CD4-positive, alpha-beta T cell (primary cell): ENCODE data around the gene IRAK2. TPM values are rescaled to one million over a fixed set of nuclear protein-coding genes. Genes with fewer than 3 reads are reported as not detected.

ENCODE experiments used
- ATAC-seq: fragments of 200-7000 bp; cut with Tn5 transposase; one replicate; pipeline ENCODE4 v1.10.0; 2022; ENCODE audit warnings: mild to moderate bottlenecking; ENCODE audit not compliant: poor library complexity
- CTCF ChIA-PET: fragments of 350-600 bp; sonication (Branson Sonifier 250); formaldehyde crosslinking; loops from one replicate; lab custom pipeline; 2021; ENCODE audit warnings: antibody characterized with exemption, inconsistent platforms; lab: Charles Lee
- POLR2A ChIA-PET: fragments of 350-600 bp; sonication (Branson Sonifier 250); formaldehyde crosslinking; loops from one replicate; lab custom pipeline; 2021; ENCODE audit warnings: antibody characterized with exemption, inconsistent platforms; lab: Charles Lee
- DNase-seq, 14 experiments: peaks; one replicate each; pipeline ENCODE4 v3.0.0-alpha.2; 2013 to 2020; ENCODE audit warnings: mixed read lengths in 2 of 14
- H3K27ac ChIP-seq, 2 donors: one replicate each; pipeline versions ENCODE4 v1.5.1 to v1.7.0; 2013; ENCODE audit warnings: low read length in 2 of 2, low read depth in 1 of 2, mild to moderate bottlenecking in 1 of 2
- H3K27me3 ChIP-seq, 2 experiments: 1 replicate in 1 of 2; 2 replicates in 1 of 2; pipeline versions ENCODE4 v1.6.1 to v1.7.0; 2013; ENCODE audit warnings: low read length in 2 of 2, control low read depth in 1 of 2, mild to moderate bottlenecking in 1 of 2, moderate library complexity in 1 of 2; ENCODE audit not compliant: insufficient read depth in 2 of 2, control insufficient read depth in 1 of 2
- H3K36me3 ChIP-seq: one replicate; pipeline ENCODE4 v1.6.1; 2013; ENCODE audit warnings: low read length, control low read depth; ENCODE audit not compliant: insufficient read depth
- H3K4me1 ChIP-seq: one replicate; pipeline ENCODE4 v1.6.1; 2013; ENCODE audit warnings: low read length, control low read depth; ENCODE audit not compliant: insufficient read depth
- H3K4me3 ChIP-seq: one replicate; pipeline ENCODE4 v1.5.1; 2013; ENCODE audit warnings: mild to moderate bottlenecking, low read length, moderate library complexity
- H3K9me3 ChIP-seq, 2 experiments: 1 replicate in 1 of 2; 2 replicates in 1 of 2; pipeline versions ENCODE4 v1.6.1 to v1.7.0; 2013; ENCODE audit warnings: low read length in 2 of 2, mild to moderate bottlenecking in 2 of 2, control low read depth in 1 of 2, moderate library complexity in 1 of 2; ENCODE audit not compliant: control insufficient read depth in 1 of 2, insufficient read depth in 1 of 2
- H3K27ac Mint-ChIP-seq: one replicate; pipeline ENCODE4 v1.8.0; 2020; ENCODE audit warnings: mixed read lengths
- H3K27me3 Mint-ChIP-seq: one replicate; pipeline ENCODE4 v1.8.0; 2021; ENCODE audit warnings: mixed read lengths
- H3K36me3 Mint-ChIP-seq: one replicate; pipeline ENCODE4 v1.8.0; 2021; ENCODE audit warnings: low read depth, mixed read lengths
- H3K4me1 Mint-ChIP-seq: one replicate; pipeline ENCODE4 v1.8.0; 2021; ENCODE audit warnings: low read depth, mixed read lengths
- H3K4me3 Mint-ChIP-seq: one replicate; pipeline ENCODE4 v1.8.0; 2020; ENCODE audit warnings: mild to moderate bottlenecking, mixed read lengths
- H3K9me3 Mint-ChIP-seq: one replicate; pipeline ENCODE4 v1.8.0; 2020; ENCODE audit warnings: mixed read lengths
- intact Hi-C, 2 experiments: fragments of 100-400 bp; cut with DNase I in 1 of 2; cut with micrococcal nuclease in 1 of 2; formaldehyde crosslinking; loops; one replicate each; pipeline versions ENCODE4 v1.15.1 to v1.9.0; 2023 to 2025; cut with DNase I, micrococcal nuclease
- total RNA-seq, 174 experiments: library from RNA in 2 of 174; stranded (reverse) in 2 of 174; gene quantifications; one replicate each; pipeline ENCODE4 v1.2.3 and lab custom pipeline; 2021 to 2026
- TF ChIP-seq, protein P1 (sequence below): fragments of 200-600 bp; IDR thresholded peaks from one replicate; pipeline ENCODE4 v1.8.0; 2022; ENCODE audit warnings: antibody characterized with exemption, mild to moderate bottlenecking

IRAK2 gene
- total RNA-seq, 2 experiments from 2014 or later, result 1.4 to 1.6 TPM

DNA sequence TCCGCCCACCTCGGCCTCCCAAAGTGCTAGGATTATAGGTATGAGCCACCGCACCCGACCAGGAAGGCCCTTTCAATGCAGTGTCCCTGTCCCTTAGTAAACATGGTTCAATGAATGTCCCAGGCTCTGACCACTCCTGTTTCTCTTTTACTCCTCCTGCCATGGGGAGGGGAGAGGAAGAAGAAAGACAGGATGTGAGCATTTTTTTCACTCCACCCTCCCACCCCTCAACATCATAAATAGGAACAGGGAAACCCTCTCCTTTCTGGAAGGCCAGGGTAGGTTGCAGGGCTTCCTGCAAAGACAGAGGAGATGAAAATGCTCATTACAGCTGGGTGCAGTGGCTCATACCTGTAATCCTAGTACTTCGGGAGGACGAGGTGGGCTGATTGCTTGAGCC lies 76.1 kb downstream of the IRAK2 start:
- Mint-ChIP-seq H3K36me3 (peaks cover 31% of the 10 kb centered on the region), H3K4me3 (peak overlapping the region; percentile 20), H3K9me3 (peaks cover 2% of the 10 kb centered on the region), H3K27ac (peak overlapping the region; percentile 68), H3K4me1 (peaks cover 64% of the 10 kb centered on the region), H3K27me3 (no peaks in the 10 kb centered on the region)
- peaks cover 56% of the 10 kb centered on the region for H3K4me1 ChIP-seq
- TF ChIP-seq, protein P1, sequence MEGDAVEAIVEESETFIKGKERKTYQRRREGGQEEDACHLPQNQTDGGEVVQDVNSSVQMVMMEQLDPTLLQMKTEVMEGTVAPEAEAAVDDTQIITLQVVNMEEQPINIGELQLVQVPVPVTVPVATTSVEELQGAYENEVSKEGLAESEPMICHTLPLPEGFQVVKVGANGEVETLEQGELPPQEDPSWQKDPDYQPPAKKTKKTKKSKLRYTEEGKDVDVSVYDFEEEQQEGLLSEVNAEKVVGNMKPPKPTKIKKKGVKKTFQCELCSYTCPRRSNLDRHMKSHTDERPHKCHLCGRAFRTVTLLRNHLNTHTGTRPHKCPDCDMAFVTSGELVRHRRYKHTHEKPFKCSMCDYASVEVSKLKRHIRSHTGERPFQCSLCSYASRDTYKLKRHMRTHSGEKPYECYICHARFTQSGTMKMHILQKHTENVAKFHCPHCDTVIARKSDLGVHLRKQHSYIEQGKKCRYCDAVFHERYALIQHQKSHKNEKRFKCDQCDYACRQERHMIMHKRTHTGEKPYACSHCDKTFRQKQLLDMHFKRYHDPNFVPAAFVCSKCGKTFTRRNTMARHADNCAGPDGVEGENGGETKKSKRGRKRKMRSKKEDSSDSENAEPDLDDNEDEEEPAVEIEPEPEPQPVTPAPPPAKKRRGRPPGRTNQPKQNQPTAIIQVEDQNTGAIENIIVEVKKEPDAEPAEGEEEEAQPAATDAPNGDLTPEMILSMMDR, result no peak
- H3K27me3 ChIP-seq, result no peaks in the 10 kb centered on the region
- peaks cover 9% of the 10 kb centered on the region for H3K36me3 ChIP-seq
- H3K9me3 ChIP-seq, result peaks cover 2 to 9% of the 10 kb centered on the region in 2 experiments
- ChIA-PET POLR2A (interaction anchor here (1.6 kb wide), 1 partner anchor 7 kb away, joined by 10 read pairs; the partner anchor contains the start of gene TATDN2), CTCF (no interaction called here)
- intact Hi-C loops, result loop anchor here (2.0 to 5.0 kb wide), 2 partner anchors 14 to 73 kb away; no protein-coding TSS in a partner anchor
- ATAC-seq (no peak), DNase-seq (no peak)
- peak overlapping the region in 1 of 2 donors; percentile 26 for H3K27ac ChIP-seq
- no peak overlapping the region for H3K4me3 ChIP-seq

DNA sequence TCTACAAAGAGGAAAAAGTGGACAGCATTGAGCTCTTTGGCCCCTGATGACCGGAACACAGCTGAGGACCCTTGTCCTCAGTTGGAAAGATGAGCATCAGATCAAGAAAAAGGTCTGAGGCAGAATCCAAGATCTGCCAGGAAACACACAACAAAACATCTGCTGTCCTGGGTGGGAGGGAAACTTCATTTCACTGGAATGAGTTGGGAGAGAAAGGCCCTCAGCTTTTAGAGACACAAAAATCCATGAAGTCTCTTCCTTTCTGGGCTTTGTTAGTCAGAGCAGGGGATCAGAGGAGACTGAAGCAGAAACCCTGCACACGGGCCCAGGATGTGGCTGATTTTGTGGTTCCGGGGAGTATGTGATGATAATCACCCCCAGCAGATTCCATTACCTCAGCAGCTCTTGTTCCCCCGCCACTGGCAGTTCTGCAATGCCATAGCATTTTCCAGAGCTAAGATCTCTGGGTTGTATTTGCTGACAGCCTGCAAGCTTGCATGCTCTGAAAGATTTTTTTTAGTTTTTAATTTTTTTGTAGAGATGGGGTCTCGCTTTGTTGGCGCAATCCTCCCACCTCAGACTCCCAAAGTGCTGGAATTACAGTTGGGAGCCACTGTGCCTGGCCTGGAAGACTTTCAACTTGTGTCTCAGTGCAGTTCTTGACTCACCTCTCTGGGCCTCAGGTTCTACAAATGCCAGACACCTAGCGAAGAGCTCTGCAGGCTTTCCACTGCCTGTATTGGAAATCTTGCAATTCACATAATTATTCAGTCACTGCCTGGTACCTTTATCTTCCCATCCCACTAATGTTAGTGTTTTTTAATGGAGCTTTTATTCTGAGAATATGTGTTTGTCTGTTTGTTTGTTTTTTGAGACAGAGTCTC lies 77.7 kb downstream of the IRAK2 start:
- peaks cover 2% of the 10 kb centered on the region for H3K9me3 Mint-ChIP-seq

DNA sequence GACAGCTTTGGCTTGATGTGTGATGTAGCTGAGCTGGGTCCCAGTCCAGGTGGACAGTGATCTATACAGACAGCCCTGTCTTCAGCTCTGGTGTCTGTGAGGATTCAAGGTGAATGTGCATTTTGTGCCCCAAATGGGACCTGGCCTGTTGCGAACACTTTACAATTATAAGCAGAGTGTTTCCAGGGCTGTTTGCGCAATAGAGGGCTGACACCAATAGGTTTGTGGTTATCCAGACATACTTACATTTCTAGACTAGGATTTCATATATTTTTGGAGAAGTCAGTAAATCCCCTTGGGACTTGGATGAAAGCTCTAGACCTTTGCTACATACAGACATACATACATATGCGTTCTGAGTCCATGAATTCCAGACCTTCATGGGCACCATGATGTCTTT lies 79.3 kb downstream of the IRAK2 start:
- Histone ChIP-seq H3K27ac (peak overlapping the region in 1 of 2 donors; percentile 32), H3K36me3 (no peaks in the 10 kb centered on the region), H3K27me3 (no peaks in the 10 kb centered on the region), H3K4me3 (no peak overlapping the region), H3K9me3 (peaks cover 5 to 9% of the 10 kb centered on the region in 2 experiments), H3K4me1 (peaks cover 53% of the 10 kb centered on the region)
- Mint-ChIP-seq H3K27me3 (no peaks in the 10 kb centered on the region), H3K4me3 (peak overlapping the region; percentile 6), H3K36me3 (peaks cover 30% of the 10 kb centered on the region), H3K9me3 (peaks cover 6% of the 10 kb centered on the region), H3K27ac (peak overlapping the region; percentile 91), H3K4me1 (peaks cover 60% of the 10 kb centered on the region)
- TF ChIP-seq, protein P1, result no peak
- ATAC-seq (no peak), DNase-seq (no peak)
- CTCF ChIA-PET, result interaction anchor here (3.3 kb wide), 1 partner anchor 20 kb away, joined by 26 read pairs; no protein-coding TSS in a partner anchor
- POLR2A ChIA-PET, result interaction anchor here (0.9 to 1.0 kb wide), 2 partner anchors 18 to 79 kb away, joined by 3 read pairs; partner anchors contain the start of gene IRAK2
- intact Hi-C loops, result loop anchor here in 1 of 2 experiments (5.0 kb wide), 1 partner anchor 77 kb away; no protein-coding TSS in a partner anchor

More for the DNA sequence above, 77.7 kb downstream of the IRAK2 start:
- Histone ChIP-seq H3K27ac (peak overlapping the region; percentile 41 to 63), H3K27me3 (no peaks in the 10 kb centered on the region), H3K36me3 (no peaks in the 10 kb centered on the region), H3K4me1 (peaks cover 59% of the 10 kb centered on the region), H3K9me3 (peaks cover 5 to 9% of the 10 kb centered on the region in 2 experiments), H3K4me3 (peak overlapping the region; percentile 6)
- peak overlapping the region; percentile 91 for H3K27ac Mint-ChIP-seq
- TF ChIP-seq, protein P1, result no peak
- peak; percentile 94 for ATAC-seq
- POLR2A ChIA-PET, result interaction anchor here (0.6 to 2.2 kb wide), 14 partner anchors 15 to 450 kb away, joined by 3 to 21 read pairs (median 4); partner anchors contain the start of genes ARPC4, CRELD1, JAGN1 and VHL
- intact Hi-C loops, result loop anchor here (1.0 to 5.0 kb wide), 4 partner anchors 22 to 310 kb away; partner anchors contain the start of gene CRELD1 (in 1 of the 2)
- H3K27me3 Mint-ChIP-seq, result no peaks in the 10 kb centered on the region
- CTCF ChIA-PET, result interaction anchor here (0.7 to 3.3 kb wide), 4 partner anchors 7 to 27 kb away, joined by 3 to 26 read pairs (median 4); no protein-coding TSS in a partner anchor
- peak overlapping the region; percentile 77 for H3K4me3 Mint-ChIP-seq
- peak; percentile 42 to 94 (median 68) for DNase-seq
- peaks cover 62% of the 10 kb centered on the region for H3K4me1 Mint-ChIP-seq
- H3K36me3 Mint-ChIP-seq, result peaks cover 31% of the 10 kb centered on the region
